GM03348 (cell line): ENCODE data around the gene HID1.
"Not testable (repeated sequence)": the region's sequence is repeated elsewhere in the genome, so short reads cannot be mapped to it uniquely, and the experiment has no call there.

Source experiments
- DNase-seq: peaks from one replicate; pipeline ENCODE4 v3.0.0; 2012; ENCODE audit warnings: low spot score

The HID1 gene

GRCh38 chr17:74972107-74972972 lies at the start of gene HID1:
Gene HID1 (minus strand): TSS chr17:74972759. CDS start chr17:74972656, 103 bp downstream.
- peak; percentile 68 for DNase-seq

GRCh38 chr17:75020331-75021110 lies 48.0 kb upstream of the HID1 start:
- DNase-seq: no peak

- no peak for DNase-seq
Measured at GRCh38 chr17:75019710-75020109, 47.2 kb upstream of the HID1 start.

- no peak for DNase-seq
Measured at GRCh38 chr17:75019146-75019545, 46.6 kb upstream of the HID1 start.

DNA sequence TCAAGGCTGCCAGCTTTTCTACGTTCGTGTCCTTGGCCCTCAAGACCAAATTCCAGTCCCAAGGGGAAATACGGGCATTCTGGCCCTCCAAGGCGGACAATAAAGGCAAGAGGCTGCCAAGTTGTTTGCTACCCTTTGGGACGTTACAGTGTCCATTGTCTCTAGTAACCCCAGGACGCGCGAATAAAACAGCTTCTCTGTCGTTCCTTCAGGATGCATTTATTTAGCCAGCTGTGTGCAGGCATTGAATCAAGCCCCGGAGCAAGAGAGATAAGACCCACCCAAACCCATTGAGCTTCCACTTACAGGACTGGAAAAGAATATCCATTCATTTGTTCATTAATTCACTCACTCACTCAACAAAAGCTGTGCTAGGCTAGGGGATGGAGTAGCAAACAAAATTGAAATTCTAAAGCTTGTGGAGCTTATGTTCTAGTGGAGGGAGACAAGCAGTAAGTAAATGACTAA lies 40.6 kb upstream of the HID1 start:
- DNase-seq: no peak

GRCh38 chr17:75012346-75013091 lies 40.0 kb upstream of the HID1 start, which contains the start of gene MRPL58:
Gene MRPL58 (plus strand): TSS chr17:75012670. CDS start chr17:75012687, 17 bp downstream.
- DNase-seq: peak; percentile 92

DNA sequence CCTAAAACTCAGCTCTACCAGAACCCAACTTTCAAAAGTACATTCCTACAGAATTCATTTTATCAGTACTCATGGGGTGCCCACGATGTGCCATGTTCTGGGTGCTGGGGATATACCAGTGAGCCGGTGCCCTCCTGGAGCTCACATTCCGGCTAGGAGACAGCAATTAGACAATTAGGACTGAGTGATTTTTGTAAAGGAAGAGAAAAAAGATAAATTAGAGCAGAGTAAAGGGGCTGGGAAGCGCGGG lies 39.5 kb upstream of the HID1 start:
- DNase-seq: no peak

DNA sequence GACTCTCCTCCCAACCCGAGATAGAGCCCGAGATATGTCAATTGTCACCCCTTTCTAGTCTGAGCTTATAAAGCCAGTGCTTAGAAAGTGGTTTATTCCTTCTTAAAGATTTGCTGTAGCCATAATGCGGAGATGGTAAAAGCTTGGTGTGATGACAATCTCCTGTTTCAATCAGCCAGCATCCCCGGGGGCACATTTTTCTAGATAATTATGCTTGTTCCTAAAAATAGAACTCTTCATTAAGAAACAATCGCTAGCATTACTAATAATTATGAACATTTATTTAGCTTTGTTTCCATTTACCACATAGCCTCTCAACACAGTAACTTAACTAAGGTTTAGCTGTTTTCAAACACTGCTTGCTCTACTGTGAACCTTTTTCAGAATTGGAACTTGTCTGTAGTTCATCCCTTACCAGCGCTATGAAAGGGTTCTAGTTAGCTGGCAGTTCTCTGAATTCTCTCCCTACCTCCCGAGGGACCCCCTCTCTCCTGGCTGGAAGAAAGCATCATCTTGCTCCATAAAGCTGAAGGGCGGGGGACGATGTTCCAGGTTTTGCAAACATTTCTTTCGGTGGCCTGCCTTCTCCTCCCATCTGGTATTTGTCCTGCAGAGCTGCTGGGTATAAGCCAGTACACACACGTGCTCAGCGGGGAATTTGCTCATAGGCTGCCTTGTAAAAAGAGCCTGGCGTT lies 39.0 kb upstream of the HID1 start:
- peak; percentile 82 for DNase-seq

- no peak for DNase-seq
Measured at GRCh38 chr17:75010683-75011400, 38.3 kb upstream of the HID1 start.

GRCh38 chr17:75009139-75009724 lies 36.7 kb upstream of the HID1 start:
- no peak for DNase-seq

DNA sequence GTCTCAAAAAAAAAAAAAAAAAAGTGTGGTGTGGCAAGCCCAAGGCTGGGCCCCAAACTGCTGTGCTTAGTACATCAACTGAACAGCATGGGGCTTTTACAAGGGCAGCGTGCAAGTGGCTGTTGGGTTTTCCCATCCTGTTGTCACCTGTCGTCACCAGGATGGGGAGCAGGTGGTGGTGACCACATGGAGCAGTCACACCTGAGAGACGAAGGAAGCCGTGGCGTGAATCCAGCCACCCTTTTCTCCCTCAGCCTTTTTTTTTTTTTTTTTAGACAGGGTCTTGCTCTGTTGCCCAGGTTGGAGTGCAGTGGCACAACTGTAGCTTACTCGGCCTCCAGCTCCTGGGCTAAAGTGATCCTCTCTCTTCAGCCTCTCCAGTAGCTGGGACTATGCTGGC lies 35.8 kb upstream of the HID1 start:
- no peak for DNase-seq

GRCh38 chr17:75006653-75007052 lies 34.1 kb upstream of the HID1 start:
- DNase-seq: no peak

DNA sequence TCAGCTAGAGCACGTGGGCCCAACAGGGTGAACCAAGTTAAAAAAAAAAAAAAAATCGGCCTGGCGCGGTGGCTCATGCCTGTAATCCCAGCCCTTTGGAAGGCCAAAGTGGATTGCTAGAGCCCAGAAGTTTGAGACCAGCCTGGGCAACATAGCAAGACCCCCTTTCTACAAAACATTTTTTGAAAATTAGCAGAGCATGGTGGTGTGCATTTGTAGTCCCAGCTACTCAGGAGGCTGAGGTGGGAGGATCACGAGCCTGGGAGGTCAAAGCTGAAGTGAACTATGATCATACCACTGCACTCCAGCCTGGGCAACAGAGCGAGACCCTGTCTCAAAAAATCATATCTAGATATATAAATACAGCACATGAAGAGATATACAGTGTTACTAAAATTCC lies 33.5 kb upstream of the HID1 start:
- not testable (repeated sequence) for DNase-seq

GRCh38 chr17:75005291-75005690 lies 32.7 kb upstream of the HID1 start:
- DNase-seq: no peak

DNA sequence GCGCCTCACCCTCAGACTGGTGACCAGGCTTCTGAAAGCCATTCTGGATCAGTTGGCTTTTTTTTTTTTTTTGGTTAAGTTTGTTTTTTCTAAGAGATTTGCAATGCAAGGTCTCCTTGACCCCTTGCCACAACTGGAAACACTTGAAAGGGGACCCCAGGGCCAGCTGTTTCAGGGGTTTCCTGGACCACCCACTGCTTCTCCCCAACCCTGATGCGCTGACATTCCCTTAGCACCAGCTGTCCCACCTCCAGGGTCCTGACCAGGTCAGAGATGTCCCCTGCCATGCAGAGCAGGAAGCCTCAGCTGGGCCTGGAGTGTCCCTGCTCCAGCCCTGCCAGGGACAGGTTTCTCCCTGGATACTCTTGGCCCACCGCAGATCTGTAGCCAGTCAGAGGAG lies 31.8 kb upstream of the HID1 start:
- no peak for DNase-seq

DNA sequence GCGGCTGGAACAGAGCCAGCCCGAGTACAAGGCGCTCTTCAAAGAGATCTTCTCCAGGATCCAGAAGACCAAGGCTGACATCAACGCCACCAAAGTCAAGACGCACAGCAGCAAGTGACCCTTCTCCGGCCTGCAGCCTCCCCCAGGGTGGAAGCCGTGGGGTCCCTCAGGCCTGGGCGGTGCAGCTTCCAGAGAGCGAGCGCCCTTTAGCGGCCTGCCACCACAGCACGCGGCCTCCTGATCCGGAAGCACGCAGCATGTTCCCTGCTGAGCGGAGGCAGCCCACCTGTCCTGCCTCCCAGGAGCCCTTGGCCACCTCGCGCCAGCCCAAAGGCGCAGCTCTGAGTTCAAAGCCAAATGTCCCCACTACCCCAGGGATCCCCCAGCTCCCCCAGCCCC lies 31.4 kb upstream of the HID1 start:
- DNase-seq: no peak

DNA sequence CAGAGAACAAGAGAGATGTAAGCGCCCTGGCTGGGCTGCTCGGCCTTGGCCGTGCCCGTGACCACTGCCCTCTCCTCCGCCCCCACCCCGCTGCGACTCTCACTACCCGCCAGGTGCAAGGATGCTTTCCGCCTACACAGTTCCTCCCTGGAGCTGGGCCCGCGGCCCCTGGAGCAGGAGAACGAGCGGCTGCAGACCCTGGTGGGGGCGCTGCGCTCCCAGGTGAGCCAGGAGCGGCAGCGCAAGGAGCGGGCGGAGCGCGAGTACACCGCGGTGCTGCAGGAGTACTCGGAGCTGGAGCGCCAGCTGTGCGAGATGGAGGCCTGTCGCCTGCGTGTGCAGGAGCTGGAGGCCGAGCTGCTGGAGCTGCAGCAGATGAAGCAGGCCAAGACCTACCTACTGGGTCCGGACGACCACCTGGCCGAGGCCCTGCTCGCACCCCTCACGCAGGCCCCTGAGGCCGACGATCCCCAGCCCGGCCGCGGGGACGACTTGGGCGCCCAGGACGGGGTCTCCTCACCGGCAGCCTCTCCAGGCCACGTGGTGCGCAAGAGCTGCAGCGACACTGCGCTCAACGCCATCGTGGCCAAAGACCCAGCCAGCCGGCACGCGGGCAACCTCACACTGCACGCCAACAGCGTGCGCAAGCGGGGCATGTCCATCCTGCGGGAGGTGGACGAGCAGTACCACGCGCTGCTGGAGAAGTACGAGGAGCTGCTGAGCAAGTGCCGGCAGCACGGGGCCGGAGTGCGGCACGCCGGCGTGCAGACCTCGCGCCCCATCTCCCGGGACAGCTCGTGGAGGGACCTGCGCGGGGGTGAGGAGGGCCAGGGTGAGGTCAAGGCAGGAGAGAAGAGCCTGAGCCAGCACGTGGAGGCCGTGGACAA lies 30.8 kb upstream of the HID1 start:
- no peak for DNase-seq

- DNase-seq: no peak
Measured at GRCh38 chr17:75001915-75002843, 29.6 kb upstream of the HID1 start.

DNA sequence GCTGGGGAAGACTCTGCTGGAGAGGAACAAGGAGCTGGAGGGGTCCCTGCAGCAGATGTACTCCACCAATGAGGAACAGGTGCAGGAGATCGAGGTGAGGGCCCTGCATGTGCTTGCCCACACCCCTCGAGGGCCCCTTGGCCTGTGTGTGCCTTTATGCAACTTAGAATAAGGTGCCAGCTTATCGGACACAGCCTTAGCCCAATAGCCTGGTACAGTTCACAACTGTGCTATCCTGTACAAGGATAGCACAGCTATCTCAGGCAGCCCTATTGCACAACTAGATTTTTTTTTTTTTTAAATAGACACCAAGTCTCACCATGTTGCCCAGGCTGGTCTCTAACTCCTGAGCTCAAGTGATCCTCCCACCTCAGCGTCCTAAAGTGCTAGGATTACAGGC lies 27.0 kb upstream of the HID1 start:
- DNase-seq: no peak
